ENCODE results near the gene LMOD1.
"Not testable (repeated sequence)": the region's sequence is repeated elsewhere in the genome, so short reads cannot be mapped to it uniquely, and the experiment has no call there.

The LMOD1 gene

DNA sequence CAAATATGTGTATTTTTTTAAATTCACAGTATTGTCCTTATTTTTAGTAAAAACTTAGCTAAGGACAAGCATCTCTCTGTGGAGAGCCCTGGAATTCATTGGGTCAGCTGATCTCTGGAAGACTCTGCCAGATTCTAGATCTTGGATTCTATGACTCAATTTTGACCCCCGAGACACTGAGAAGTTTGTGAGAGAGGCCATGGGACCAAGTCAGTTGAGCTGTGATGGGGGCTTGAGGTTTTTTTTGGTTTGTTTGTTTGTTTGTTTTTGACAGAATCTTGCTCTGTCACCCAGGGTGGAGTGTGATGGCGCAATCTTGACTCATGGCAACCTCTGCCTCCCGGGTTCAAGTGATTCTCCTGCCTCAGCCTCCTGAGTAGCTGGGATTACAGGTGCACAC lies 44.1 kb downstream of the LMOD1 start:
- TF ChIP-seq ZFX (IDR thresholded peaks at IDR 0.05; ENCODE audit: borderline replicate concordance) (no peak), CTCF (IDR thresholded peaks at IDR 0.05) (no peak)

GRCh38 chr1:201901036-201901435 lies 45.3 kb downstream of the LMOD1 start:
- H3K27ac ChIP-seq = not testable (repeated sequence)

More for the DNA sequence above, 44.1 kb downstream of the LMOD1 start:
- no peak overlapping the region for H3K27ac ChIP-seq

DNA sequence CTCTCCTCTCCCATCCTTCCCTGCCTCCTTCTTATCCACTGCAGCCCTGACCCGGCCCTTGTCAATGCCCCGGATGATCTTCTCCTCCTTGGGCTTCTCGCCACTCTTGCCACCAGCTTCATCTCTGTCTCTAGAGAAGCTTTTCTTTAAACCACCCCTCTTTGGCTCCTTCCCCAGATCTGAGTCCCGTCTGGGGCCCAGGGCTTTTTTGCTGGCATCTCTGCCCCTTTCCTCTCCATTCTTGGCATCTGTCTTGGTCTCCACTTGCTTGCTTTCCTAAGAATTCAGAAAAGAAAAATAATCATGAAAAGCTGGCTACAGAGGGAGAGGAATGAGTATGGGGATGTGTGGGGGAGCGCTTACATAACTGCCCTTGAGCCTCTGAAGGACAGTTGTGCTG lies 45.9 kb downstream of the LMOD1 start:
- H3K27ac ChIP-seq = no peak overlapping the region
- no peak for TF ChIP-seq CTCF (IDR thresholded peaks at IDR 0.05)
- TF ChIP-seq ZFX (IDR thresholded peaks at IDR 0.05; ENCODE audit: borderline replicate concordance) = no peak

GRCh38 chr1:201899683-201900429 lies 46.5 kb downstream of the LMOD1 start:
- H3K27ac ChIP-seq = no peak overlapping the region
- TF ChIP-seq ZFX (IDR thresholded peaks at IDR 0.05; ENCODE audit: borderline replicate concordance) (no peak), CTCF (IDR thresholded peaks at IDR 0.05) (no peak)

DNA sequence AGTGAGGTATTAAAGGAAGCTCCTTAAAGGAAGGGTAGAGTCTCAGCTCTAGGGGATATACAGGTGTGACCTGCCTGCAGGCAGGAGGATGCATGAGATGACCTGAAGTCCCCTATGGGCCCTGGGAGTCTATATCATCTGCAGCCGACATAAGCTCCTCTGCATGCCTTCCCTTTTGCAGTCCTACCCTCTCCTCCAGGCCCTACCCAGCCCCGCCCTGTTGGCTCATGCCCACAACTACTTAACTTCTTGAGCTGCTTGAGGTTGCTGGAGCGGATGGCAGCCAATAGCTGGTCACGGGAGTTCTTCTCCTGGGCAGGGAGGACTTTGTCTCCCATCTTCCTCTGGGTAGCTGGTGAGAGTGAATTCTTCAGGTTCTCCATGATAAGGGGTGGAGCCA lies 47.4 kb downstream of the LMOD1 start:
- H3K27ac ChIP-seq = no peak overlapping the region
- TF ChIP-seq ZFX (IDR thresholded peaks at IDR 0.05; ENCODE audit: borderline replicate concordance) (no peak), CTCF (IDR thresholded peaks at IDR 0.05) (no peak)

- no peak overlapping the region for H3K27ac ChIP-seq
- TF ChIP-seq ZFX (IDR thresholded peaks at IDR 0.05; ENCODE audit: borderline replicate concordance) (no peak), CTCF (IDR thresholded peaks at IDR 0.05) (no peak)
These were observed 48.0 kb downstream of the LMOD1 start for GRCh38 chr1:201898240-201898894.

- TF ChIP-seq CTCF (IDR thresholded peaks at IDR 0.05) (no peak), ZFX (IDR thresholded peaks at IDR 0.05; ENCODE audit: borderline replicate concordance) (no peak)
- H3K27ac ChIP-seq = no peak overlapping the region
These were observed 49.4 kb downstream of the LMOD1 start for GRCh38 chr1:201896951-201897391.
